H1 (cell line): ENCODE results near the gene PPP1R12A. TPM values are rescaled to one million over a fixed set of nuclear protein-coding genes. Genes with fewer than 3 reads are reported as not detected.

Experiments
- CTCF ChIA-PET: fragments of 300-600 bp; sonication (Branson Sonifier 250); formaldehyde crosslinking; loops from one replicate; lab custom pipeline; 2021; ENCODE audit not compliant: partially characterized antibody; lab: Charles Lee
- POLR2A ChIA-PET: fragments of 300-600 bp; sonication (Branson Sonifier 250); formaldehyde crosslinking; loops from one replicate; lab custom pipeline; 2021; ENCODE audit warnings: inconsistent platforms; ENCODE audit not compliant: partially characterized antibody; lab: Charles Lee
- DNase-seq, 2 experiments: peaks; one replicate each; pipeline versions ENCODE4 v3.0.0 to v3.0.0-alpha.2; 2010 to 2022; ENCODE audit warnings: low spot score in 2 of 2, low read depth in 1 of 2, mixed read lengths in 1 of 2
- FAIRE-seq: peaks from 2 replicates; lab custom pipeline; 2011; peaks lifted over from hg19 to GRCh38; lab: Jason Lieb, UNC
- H2AFZ ChIP-seq: 2 replicates; pipeline ENCODE4 v1.8.1; 2012; ENCODE audit warnings: low read length, inconsistent platforms
- H2AK5ac ChIP-seq: 2 replicates; pipeline ENCODE4 v1.6.1; 2013; ENCODE audit warnings: low read depth, low read length
- H2BK120ac ChIP-seq: replicated peaks from 2 replicates; pipeline ENCODE3; 2013; ENCODE audit warnings: low read depth, low read length, inconsistent platforms
- H2BK12ac ChIP-seq: 2 replicates; pipeline ENCODE4 v1.6.1; 2013; ENCODE audit warnings: low read depth, low read length
- H2BK15ac ChIP-seq: 2 replicates; pipeline ENCODE4 v1.6.1; 2013; ENCODE audit warnings: low read length
- H2BK20ac ChIP-seq: 2 replicates; pipeline ENCODE4 v1.6.1; 2013; ENCODE audit warnings: low read length
- H2BK5ac ChIP-seq: 2 replicates; pipeline ENCODE4 v1.6.1; 2013; ENCODE audit warnings: low read depth, low read length
- H3K14ac ChIP-seq: 2 replicates; pipeline ENCODE4 v1.6.1; 2013; ENCODE audit warnings: inconsistent platforms; ENCODE audit not compliant: insufficient read length
- H3K18ac ChIP-seq: 2 replicates; pipeline ENCODE4 v1.6.1; 2013; ENCODE audit warnings: low read length; ENCODE audit errors: extremely low read depth
- H3K23ac ChIP-seq: 2 replicates; pipeline ENCODE4 v1.6.1; 2013; ENCODE audit warnings: inconsistent platforms; ENCODE audit not compliant: insufficient read length
- H3K23me2 ChIP-seq: 2 replicates; pipeline ENCODE4 v1.6.1; 2013; ENCODE audit warnings: low read depth, low read length
- H3K27ac ChIP-seq: 2 replicates; pipeline ENCODE4 v1.6.1; 2011; ENCODE audit warnings: low read depth, low read length, inconsistent platforms
- H3K27me3 ChIP-seq, 4 experiments: replicated peaks in 1 of 4; 1 replicate in 1 of 4; 2 replicates in 3 of 4; pipeline versions ENCODE4 v1.6.1 to v1.8.1; 2011 to 2013; ENCODE audit warnings: low read length in 3 of 4, mild to moderate bottlenecking in 3 of 4, inconsistent platforms in 2 of 4, mixed read lengths in 2 of 4, moderate library complexity in 1 of 4; ENCODE audit not compliant: control insufficient read depth in 3 of 4, insufficient read depth in 3 of 4; ENCODE audit errors: extremely low read depth in 1 of 4
- H3K36me3 ChIP-seq, 4 experiments: 2 replicates each; pipeline versions ENCODE4 v1.6.1 to v1.8.1; 2011 to 2013; ENCODE audit warnings: mild to moderate bottlenecking in 4 of 4, low read length in 3 of 4, moderate library complexity in 2 of 4, control low read depth in 1 of 4, inconsistent platforms in 1 of 4; ENCODE audit not compliant: insufficient read depth in 4 of 4, control insufficient read depth in 2 of 4
- H3K4ac ChIP-seq: replicated peaks from 2 replicates; pipeline ENCODE3; 2013; ENCODE audit warnings: low read length, low read depth, mixed read lengths, inconsistent platforms; ENCODE audit not compliant: insufficient read length
- H3K4me1 ChIP-seq, 4 experiments: replicated peaks in 1 of 4; 1 replicate in 1 of 4; 2 replicates in 3 of 4; pipeline versions ENCODE4 v1.6.1 to v1.8.1; 2011 to 2013; ENCODE audit warnings: low read length in 3 of 4, inconsistent platforms in 2 of 4, mixed read lengths in 1 of 4; ENCODE audit not compliant: insufficient read depth in 4 of 4, control insufficient read depth in 3 of 4
- H3K4me2 ChIP-seq, 2 experiments: 2 replicates each; pipeline versions ENCODE4 v1.6.1 to v1.8.1; 2011 to 2013; ENCODE audit warnings: low read depth in 2 of 2, low read length in 2 of 2, control low read depth in 1 of 2, inconsistent platforms in 1 of 2, mild to moderate bottlenecking in 1 of 2; ENCODE audit not compliant: insufficient read depth in 1 of 2
- H3K4me3 ChIP-seq, 4 experiments: fragments of 200-600, 300-600 bp in 1 of 4; sonication (generic), shearing (Covaris generic), sonication (Bioruptor Twin) in 1 of 4; 2 replicates each; pipeline versions ENCODE4 v1.5.1 to v1.8.1; 2011 to 2016; ENCODE audit warnings: low read length in 4 of 4, low read depth in 3 of 4, control low read depth in 2 of 4, inconsistent platforms in 2 of 4, mild to moderate bottlenecking in 2 of 4, mixed read lengths in 1 of 4, moderate library complexity in 1 of 4; ENCODE audit not compliant: insufficient read depth in 2 of 4; ENCODE audit errors: extremely low read depth in 1 of 4
- H3K56ac ChIP-seq: replicated peaks from 2 replicates; pipeline ENCODE3; 2013; ENCODE audit warnings: low read depth, mild to moderate bottlenecking, mixed read lengths, low read length, inconsistent platforms; ENCODE audit not compliant: insufficient read length
- H3K79me1 ChIP-seq: 2 replicates; pipeline ENCODE4 v1.6.1; 2013; ENCODE audit warnings: low read depth, low read length, control low read depth
- H3K79me2 ChIP-seq, 2 experiments: 2 replicates each; pipeline versions ENCODE4 v1.6.1 to v1.8.1; 2012 to 2013; ENCODE audit warnings: low read length in 2 of 2, mild to moderate bottlenecking in 2 of 2, inconsistent platforms in 1 of 2; ENCODE audit not compliant: insufficient read depth in 2 of 2, control insufficient read depth in 1 of 2
- H3K9ac ChIP-seq, 4 experiments: replicated peaks in 1 of 4; 1 replicate in 1 of 4; 2 replicates in 3 of 4; pipeline versions ENCODE4 v1.6.1 to v1.8.1; 2011 to 2013; ENCODE audit warnings: low read depth in 3 of 4, low read length in 3 of 4, control low read depth in 2 of 4, mild to moderate bottlenecking in 2 of 4, moderate library complexity in 2 of 4, inconsistent platforms in 1 of 4; ENCODE audit errors: extremely low read depth in 1 of 4
- H3K9me3 ChIP-seq, 2 experiments: 2 replicates each; pipeline versions ENCODE4 v1.6.1 to v1.8.1; 2012 to 2013; ENCODE audit warnings: mild to moderate bottlenecking in 2 of 2, moderate library complexity in 2 of 2, control low read depth in 1 of 2, inconsistent platforms in 1 of 2, low read depth in 1 of 2, low read length in 1 of 2, mixed read lengths in 1 of 2; ENCODE audit not compliant: insufficient read depth in 2 of 2
- H4K20me1 ChIP-seq, 2 experiments: replicated peaks in 1 of 2; 2 replicates each; pipeline versions ENCODE3 to v1.8.1; 2011 to 2013; ENCODE audit warnings: inconsistent platforms in 2 of 2, low read length in 2 of 2, mild to moderate bottlenecking in 1 of 2; ENCODE audit not compliant: insufficient read depth in 2 of 2, control insufficient read depth in 1 of 2
- H4K5ac ChIP-seq: 2 replicates; pipeline ENCODE4 v1.6.1; 2013; ENCODE audit warnings: low read length, low read depth, mixed read lengths, inconsistent platforms; ENCODE audit not compliant: insufficient read length
- H4K8ac ChIP-seq: 2 replicates; pipeline ENCODE4 v1.8.0; 2013; ENCODE audit warnings: mild to moderate bottlenecking, moderate library complexity, low read length, inconsistent platforms; ENCODE audit not compliant: insufficient read depth; ENCODE audit errors: extremely low read depth
- H4K91ac ChIP-seq: replicated peaks from 2 replicates; pipeline ENCODE3; 2013; ENCODE audit warnings: low read length, mixed read lengths, inconsistent platforms; ENCODE audit not compliant: insufficient read length
- ASH2L ChIP-seq: fragments of 200-600, 300-600 bp; sonication (generic); IDR thresholded peaks from one replicate; pipeline ENCODE4 v1.7.1; 2017; ENCODE audit warnings: low read length
- BRCA1 ChIP-seq: IDR thresholded peaks from 2 replicates; pipeline ENCODE4 v1.6.1; 2012; ENCODE audit warnings: low read depth, low read length, improper control_type of control experiment
- CBX5 ChIP-seq: fragments of 300-800, 300-1000 bp; sonication (generic); IDR thresholded peaks from 2 replicates; pipeline ENCODE4 v1.7.1; 2016; ENCODE audit warnings: antibody characterized with exemption, low read length, low read depth
- FOSL1 ChIP-seq: IDR thresholded peaks from 2 replicates; pipeline ENCODE4 v1.6.1; 2011; ENCODE audit warnings: mild to moderate bottlenecking, low read depth, low read length, moderate library complexity; ENCODE audit not compliant: insufficient read depth
- HDAC2 ChIP-seq, 2 experiments: fragments of 300-600 bp in 1 of 2; sonication (generic) in 1 of 2; IDR thresholded peaks; 2 replicates each; pipeline ENCODE4 v1.6.1; 2011 to 2012; ENCODE audit warnings: low read depth in 2 of 2, low read length in 2 of 2, mild to moderate bottlenecking in 2 of 2, moderate library complexity in 2 of 2, borderline replicate concordance in 1 of 2, inconsistent platforms in 1 of 2
- JUND ChIP-seq: IDR thresholded peaks from 2 replicates; pipeline ENCODE4 v1.6.1; 2011; ENCODE audit warnings: mild to moderate bottlenecking, improper control_type of control experiment, low read length
- NANOG ChIP-seq: IDR thresholded peaks from 2 replicates; pipeline ENCODE4 v1.6.1; 2011; ENCODE audit warnings: low read length, low read depth, mild to moderate bottlenecking, inconsistent platforms; ENCODE audit not compliant: insufficient read depth, poor library complexity, severe bottlenecking
- PHF8 ChIP-seq: fragments of 200-600 bp; sonication (generic); conservative IDR thresholded peaks from 2 replicates; pipeline ENCODE4 v1.7.1; 2012; ENCODE audit warnings: low read depth, mild to moderate bottlenecking, inconsistent platforms, low read length, moderate library complexity
- SP1 ChIP-seq: IDR thresholded peaks from 2 replicates; pipeline ENCODE4 v1.6.1; 2011; ENCODE audit warnings: low read depth, low read length
- SP2 ChIP-seq: IDR thresholded peaks from 2 replicates; pipeline ENCODE4 v1.6.1; 2012; ENCODE audit warnings: mild to moderate bottlenecking, low read length, inconsistent platforms
- SUZ12 ChIP-seq: fragments of 200-600 bp; sonication (generic); IDR thresholded peaks from 2 replicates; pipeline ENCODE4 v1.6.1; 2012; ENCODE audit warnings: mild to moderate bottlenecking, inconsistent platforms, low read length, moderate library complexity, mixed read lengths
- TEAD4 ChIP-seq: IDR thresholded peaks from 2 replicates; pipeline ENCODE4 v1.6.1; 2012; ENCODE audit warnings: low read depth, low read length, inconsistent platforms, mixed read lengths
- WGBS, 2 experiments: shearing (Covaris generic) in 1 of 2; methylation state at CpG; one replicate each; pipeline versions ENCODE4 v1.1.6 to v1.1.7; 2013 to 2015; ENCODE audit warnings: low lambda C conversion rate in 2 of 2, mixed read lengths in 2 of 2, inconsistent platforms in 1 of 2, low coverage in 1 of 2, missing lambda C conversion rate in 1 of 2; ENCODE audit not compliant: insufficient replicate concordance in 2 of 2, insufficient coverage in 1 of 2, insufficient read length in 1 of 2; ENCODE audit errors: extremely low coverage in 1 of 2, missing lambda C conversion rate in 1 of 2; 5-methylcytosine and 5-hydroxymethylcytosine counted together
- polyA plus RNA-seq, 7 experiments: library from polyadenylated mRNA; depleted of rRNA in 3 of 7; stranded (reverse) in 5 of 7; unstranded in 2 of 7; fragments of >200 nt in 5 of 7; fragments of 200-250 nt in 2 of 7; gene quantifications; 1 replicate in 5 of 7; 2 replicates in 1 of 7; 4 replicates in 1 of 7; pipeline versions ENCODE4 v1.2.1 to v1.2.3, GENCODE V29; 2011 to 2013; ENCODE audit warnings: missing spikeins in 2 of 7, mixed read lengths in 2 of 7
- total RNA-seq: library from RNA; stranded (reverse); fragmentation: NEBNext Ultra II Directional; extraction: Animal tissue kit (Norgen Biotek cat#: 25700); gene quantifications from 2 replicates; pipeline ENCODE4 v1.2.1, GENCODE V29; 2021

Gene PPP1R12A
- total and polyA plus RNA-seq, 2 of the 8 experiments (the other 6 are each of a cell fraction or from before 2014, with no cell fraction given) = 14.7 to 81.5 TPM

DNA sequence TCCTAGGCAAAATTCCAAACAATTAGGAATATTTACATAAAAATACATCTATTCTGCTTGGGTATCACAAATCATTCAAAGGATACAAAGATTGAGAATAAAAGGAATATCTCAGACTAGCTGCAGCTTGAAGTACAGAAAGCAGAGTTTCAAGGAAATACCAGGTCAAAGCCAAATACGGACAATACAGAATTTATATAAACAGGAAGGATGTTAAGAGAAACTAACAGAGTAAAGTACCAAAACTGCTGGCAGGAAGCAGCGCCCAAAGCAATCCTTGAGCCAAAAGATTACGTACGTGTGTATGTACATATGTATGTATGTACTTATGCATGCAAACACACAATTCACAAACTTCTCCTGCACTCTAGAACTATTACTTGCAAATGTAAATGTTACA is 86.6 kb downstream of the PPP1R12A start:
- no peak for TF ChIP-seq NANOG
- TF ChIP-seq HDAC2 (IDR thresholded peaks at IDR 0.05; ENCODE audit: borderline replicate concordance in 1 of 2, low read depth in 2 of 2, low read length in 2 of 2) = no peak
- no peak for TF ChIP-seq FOSL1
- TF ChIP-seq JUND = no peak
- no peak for TF ChIP-seq SP2
- TF ChIP-seq CBX5 = no peak
- no peak for TF ChIP-seq TEAD4
- no peak for TF ChIP-seq SUZ12
- TF ChIP-seq ASH2L = no peak
- no peak for TF ChIP-seq SP1
- TF ChIP-seq PHF8 = no peak
- TF ChIP-seq BRCA1 = no peak
- Histone ChIP-seq H3K4ac (no peak overlapping the region), H3K56ac (no peak overlapping the region), H3K79me2 (peaks cover 0 to 66% of the 10 kb centered on the region in 2 experiments; a peak in 2 of 4 replicates), H3K4me3 (no peak overlapping the region), H3K14ac (no peak overlapping the region), H2BK15ac (no peak overlapping the region), H3K9me3 (no peaks in the 10 kb centered on the region), H3K9ac (no peak overlapping the region), H3K79me1 (peaks cover 2% of the 10 kb centered on the region; the same call in 1 of the 2 replicates), H3K36me3 (peaks cover 2 to 7% (median 4%) of the 10 kb centered on the region in 4 experiments; a peak in 3 of 8 replicates), H3K23ac (no peak overlapping the region), H2BK20ac (no peak overlapping the region), H3K4me1 (peaks cover 0 to 6% (median 2%) of the 10 kb centered on the region in 4 experiments; a peak in 3 of 7 replicates), H4K8ac (no peak overlapping the region), H4K91ac (no peak overlapping the region), H2AFZ (no peak overlapping the region), H2AK5ac (no peak overlapping the region), H3K27me3 (no peaks in the 10 kb centered on the region), H4K20me1 (peaks cover 0 to 2% of the 10 kb centered on the region in 2 experiments), H3K23me2 (no peaks in the 10 kb centered on the region), H3K27ac (no peak overlapping the region), H2BK120ac (no peak overlapping the region), H3K18ac (no peak overlapping the region), H2BK12ac (no peak overlapping the region), H3K4me2 (peak overlapping the region in 1 of 2 experiments; percentile 47; a peak in 2 of 4 replicates), H2BK5ac (no peak overlapping the region; the same call in 1 of the 2 replicates), H4K5ac (no peak overlapping the region)
- 52% methylated on average over 4 of the region's 4 CpGs; no CpG with 5 or more reads in 1 of the 2 experiments for WGBS, 2 experiments
- ChIA-PET POLR2A (no interaction called here), CTCF (no interaction called here)
- FAIRE-seq = no peak
- no peak for DNase-seq
